PC-3 (cell line): Measurements from ENCODE around the gene SEMA5A. TPM values are rescaled to one million over a fixed set of nuclear protein-coding genes. Genes with fewer than 3 reads are reported as not detected.
A peak's percentile ranks its signal among the peaks of the same experiment; 100 is the strongest.

Experiments used
- ATAC-seq: fragments of 200-7000 bp; cut with Tn5 transposase; 2 replicates; pipeline ENCODE4 v1.9.1; 2020; ENCODE audit warnings: mild to moderate bottlenecking, moderate library complexity
- BruUV-seq: library from RNA; stranded (reverse); fragments of 400-500 nt; replicated peaks from 2 replicates; lab custom pipeline; 2021; lab: Mats Ljungman, UMichigan
- CTCF ChIA-PET: fragments of 300-600 bp; sonication (Branson Sonifier 250); formaldehyde crosslinking; loops from one replicate; lab custom pipeline; 2022; ENCODE audit warnings: antibody characterized with exemption; lab: Charles Lee
- POLR2A ChIA-PET: fragments of 300-600 bp; sonication (Branson Sonifier 250); formaldehyde crosslinking; loops from one replicate; lab custom pipeline; 2022; ENCODE audit warnings: antibody characterized with exemption; ENCODE audit not compliant: unreplicated experiment; lab: Charles Lee
- DNase-seq: peaks from one replicate; pipeline ENCODE4 v3.0.0-alpha.2; 2015
- H2AFZ ChIP-seq: fragments of 300-600 bp; sonication (generic); 2 replicates; pipeline ENCODE4 v1.6.0; 2016; ENCODE audit warnings: antibody characterized with exemption, low read length
- H3F3A ChIP-seq: fragments of 300-600 bp; sonication (generic); one replicate; pipeline ENCODE4 v1.6.0; 2017; ENCODE audit warnings: antibody characterized with exemption, low read length, control low read depth, mild to moderate bottlenecking; ENCODE audit not compliant: unreplicated experiment
- H3K27ac ChIP-seq: fragments of 300-600 bp; sonication (generic); 2 replicates; pipeline ENCODE4 v1.5.1; 2016; ENCODE audit warnings: mild to moderate bottlenecking, low read length
- H3K27me3 ChIP-seq: fragments of 300-600 bp; sonication (generic); 2 replicates; pipeline ENCODE4 v1.6.1; 2016; ENCODE audit warnings: low read length, mixed read lengths
- H3K36me3 ChIP-seq: fragments of 300-600 bp; sonication (generic); 2 replicates; pipeline ENCODE4 v1.6.1; 2016; ENCODE audit warnings: low read depth, mixed run types, low read length, mixed read lengths
- H3K4me1 ChIP-seq: fragments of 300-600 bp; sonication (generic); 2 replicates; pipeline ENCODE4 v1.5.1; 2016; ENCODE audit warnings: low read length; ENCODE audit not compliant: insufficient read depth
- H3K4me2 ChIP-seq: fragments of 300-600 bp; sonication (generic); 2 replicates; pipeline ENCODE4 v1.6.0; 2016; ENCODE audit warnings: low read length
- H3K4me3 ChIP-seq: fragments of 300-600 bp; sonication (generic); 2 replicates; pipeline ENCODE4 v1.5.1; 2016; ENCODE audit warnings: mild to moderate bottlenecking, low read length, mixed read lengths
- H3K79me2 ChIP-seq: fragments of 300-600 bp; sonication (generic); 2 replicates; pipeline ENCODE4 v1.6.1; 2017; ENCODE audit warnings: low read length, mixed read lengths
- H3K9ac ChIP-seq: fragments of 300-600 bp; sonication (generic); 2 replicates; pipeline ENCODE4 v1.6.0; 2016; ENCODE audit warnings: mild to moderate bottlenecking, low read length
- H3K9me2 ChIP-seq: fragments of 300-600 bp; sonication (generic); replicated peaks from 2 replicates; pipeline ENCODE4 v1.6.1; 2016; ENCODE audit warnings: mixed run types, low read length, mixed read lengths
- H3K9me3 ChIP-seq: fragments of 300-600 bp; sonication (generic); 2 replicates; pipeline ENCODE4 v1.6.1; 2016; ENCODE audit warnings: low read length, mixed read lengths
- H4K20me1 ChIP-seq: fragments of 300-600 bp; sonication (generic); 2 replicates; pipeline ENCODE4 v1.6.1; 2016; ENCODE audit warnings: low read length, mixed read lengths
- CTCF ChIP-seq: fragments of 300-600 bp; sonication (generic); conservative IDR thresholded peaks from 2 replicates; pipeline ENCODE4 v1.5.1; 2017; ENCODE audit warnings: antibody characterized with exemption, low read depth, mild to moderate bottlenecking, low read length
- EZH2 ChIP-seq: fragments of 300-600 bp; sonication (generic); IDR thresholded peaks from one replicate; pipeline ENCODE4 v1.6.1; 2017; ENCODE audit warnings: antibody characterized with exemption, mild to moderate bottlenecking, low read length; ENCODE audit not compliant: unreplicated experiment
- EZH2phosphoT487 ChIP-seq: fragments of 300-600 bp; sonication (generic); IDR thresholded peaks from 2 replicates; pipeline ENCODE4 v1.6.1; 2018; ENCODE audit warnings: mild to moderate bottlenecking, antibody characterized with exemption, low read length, borderline replicate concordance
- intact Hi-C: fragments of 100-400 bp; cut with micrococcal nuclease; formaldehyde crosslinking; loops from 2 replicates; pipeline ENCODE4 v1.9.0; 2023
- total RNA-seq: library from RNA; depleted of rRNA; stranded (reverse); fragments of >200 nt; gene quantifications from 2 replicates; pipeline ENCODE4 v1.2.3, GENCODE V29; 2014

SEMA5A gene
- total RNA-seq, 1 experiment from 2014 or later, result 4.4 TPM

GRCh38 chr5:9337928-9338595 lies 207.8 kb downstream of the SEMA5A start:
- H3K9me2 ChIP-seq, result no peaks in the 10 kb centered on the region
- H3K36me3 ChIP-seq, result no peaks in the 10 kb centered on the region
- peaks cover 8% of the 10 kb centered on the region for H3F3A ChIP-seq
- H2AFZ ChIP-seq, result no peak overlapping the region
- H3K4me3 ChIP-seq, result no peak overlapping the region; the same call in 1 of the 2 replicates
- no peak for TF ChIP-seq CTCF
- no peak for TF ChIP-seq EZH2
- TF ChIP-seq EZH2phosphoT487, result no peak
- ChIA-PET CTCF (interaction anchor here (0.6 kb wide), 2 partner anchors 9 to 88 kb away, joined by 3 to 4 read pairs; no protein-coding TSS in a partner anchor), POLR2A (interaction anchor here (0.7 kb wide), 1 partner anchor 422 kb away, joined by 3 read pairs; no protein-coding TSS in a partner anchor)
- DNase-seq, result peak; percentile 96
- peaks cover 27% of the 10 kb centered on the region for H3K4me1 ChIP-seq
- TSS peak; percentile 99 for BruUV-seq
- H3K27ac ChIP-seq, result peak overlapping the region; percentile 25
- H3K4me2 ChIP-seq, result peak overlapping the region; percentile 60
- no peaks in the 10 kb centered on the region for H3K27me3 ChIP-seq
- ATAC-seq, result peak; percentile 92
- H4K20me1 ChIP-seq, result no peaks in the 10 kb centered on the region
- H3K9me3 ChIP-seq, result no peaks in the 10 kb centered on the region
- H3K79me2 ChIP-seq, result no peaks in the 10 kb centered on the region
- H3K9ac ChIP-seq, result no peak overlapping the region
- intact Hi-C loops, result loop anchor here (2.0 kb wide), 1 partner anchor 39 kb away; no protein-coding TSS in a partner anchor

GRCh38 chr5:9335754-9336495 lies 209.9 kb downstream of the SEMA5A start:
- peaks cover 8% of the 10 kb centered on the region for H3F3A ChIP-seq
- H3K79me2 ChIP-seq, result no peaks in the 10 kb centered on the region
- no TSS peak for BruUV-seq
- H3K9me2 ChIP-seq, result no peaks in the 10 kb centered on the region
- H2AFZ ChIP-seq, result no peak overlapping the region
- H4K20me1 ChIP-seq, result no peaks in the 10 kb centered on the region
- ATAC-seq, result no peak
- no peak for TF ChIP-seq EZH2phosphoT487
- H3K9me3 ChIP-seq, result no peaks in the 10 kb centered on the region
- no peak for DNase-seq
- no peaks in the 10 kb centered on the region for H3K27me3 ChIP-seq
- H3K4me3 ChIP-seq, result no peak overlapping the region
- CTCF ChIA-PET, result no interaction called here
- H3K27ac ChIP-seq, result no peak overlapping the region
- no peak overlapping the region for H3K9ac ChIP-seq
- POLR2A ChIA-PET, result no interaction called here
- no peak overlapping the region for H3K4me2 ChIP-seq
- no peaks in the 10 kb centered on the region for H3K36me3 ChIP-seq
- H3K4me1 ChIP-seq, result peaks cover 23% of the 10 kb centered on the region
- intact Hi-C loops, result no loop called here

GRCh38 chr5:9335269-9335668 lies 210.6 kb downstream of the SEMA5A start:
- H3F3A ChIP-seq, result peaks cover 8% of the 10 kb centered on the region
- H3K9ac ChIP-seq, result no peak overlapping the region
- POLR2A ChIA-PET, result no interaction called here
- DNase-seq (no peak), ATAC-seq (no peak)
- no peaks in the 10 kb centered on the region for H3K9me2 ChIP-seq
- H3K4me3 ChIP-seq, result no peak overlapping the region
- H3K27me3 ChIP-seq, result no peaks in the 10 kb centered on the region
- no peaks in the 10 kb centered on the region for H3K9me3 ChIP-seq
- no TSS peak for BruUV-seq
- no peaks in the 10 kb centered on the region for H3K79me2 ChIP-seq
- CTCF ChIA-PET, result no interaction called here
- no peaks in the 10 kb centered on the region for H3K36me3 ChIP-seq
- H2AFZ ChIP-seq, result no peak overlapping the region
- no peak overlapping the region for H3K4me2 ChIP-seq
- H3K4me1 ChIP-seq, result peaks cover 23% of the 10 kb centered on the region
- intact Hi-C loops, result no loop called here
- no peaks in the 10 kb centered on the region for H4K20me1 ChIP-seq
- no peak overlapping the region for H3K27ac ChIP-seq
- TF ChIP-seq EZH2, result no peak
- no peak for TF ChIP-seq CTCF
- TF ChIP-seq EZH2phosphoT487, result no peak
